NCI-H146 (cell line): Measurements from ENCODE around the gene NUBP1.
"Not testable (repeated sequence)": the region's sequence is repeated elsewhere in the genome, so short reads cannot be mapped to it uniquely, and the experiment has no call there.

Experiments
- DNase-seq: peaks from one replicate; lab custom pipeline; 2025; lab: John Stamatoyannopoulos, UW

NUBP1 gene

GRCh38 chr16:10751291-10751697 is 7.7 kb downstream of the NUBP1 start:
- no peak for DNase-seq

- no peak for DNase-seq
Measured at GRCh38 chr16:10752843-10753523, 9.3 kb downstream of the NUBP1 start.

GRCh38 chr16:10753670-10754069 is 10.0 kb downstream of the NUBP1 start:
- no peak for DNase-seq

- no peak for DNase-seq
Measured at GRCh38 chr16:10754941-10755340, 11.3 kb downstream of the NUBP1 start.

GRCh38 chr16:10756574-10756973 is 12.9 kb downstream of the NUBP1 start:
- DNase-seq, result no peak

GRCh38 chr16:10760858-10761257 is 17.2 kb downstream of the NUBP1 start:
- DNase-seq, result no peak

GRCh38 chr16:10761373-10761772 is 17.7 kb downstream of the NUBP1 start:
- DNase-seq, result no peak

GRCh38 chr16:10762336-10763016 is 18.8 kb downstream of the NUBP1 start:
- DNase-seq, result no peak

- DNase-seq, result no peak
Measured at GRCh38 chr16:10763456-10763855, 19.8 kb downstream of the NUBP1 start.

- DNase-seq, result no peak
Measured at GRCh38 chr16:10765772-10766171, 22.1 kb downstream of the NUBP1 start.

GRCh38 chr16:10767127-10767526 is 23.5 kb downstream of the NUBP1 start:
- no peak for DNase-seq

- DNase-seq, result no peak
Measured at GRCh38 chr16:10769381-10769780, 25.7 kb downstream of the NUBP1 start.

- DNase-seq, result no peak
Measured at GRCh38 chr16:10770907-10771306, 27.3 kb downstream of the NUBP1 start.

GRCh38 chr16:10776280-10776679 is 32.6 kb downstream of the NUBP1 start:
- no peak for DNase-seq

GRCh38 chr16:10776923-10777322 is 33.3 kb downstream of the NUBP1 start:
- not testable (repeated sequence) for DNase-seq

GRCh38 chr16:10777356-10777755 is 33.7 kb downstream of the NUBP1 start:
- DNase-seq, result no peak

GRCh38 chr16:10779908-10780307 is 36.3 kb downstream of the NUBP1 start:
- DNase-seq, result not testable (repeated sequence)

GRCh38 chr16:10780628-10781027 is 37.0 kb downstream of the NUBP1 start:
- DNase-seq, result no peak

GRCh38 chr16:10782628-10783027 is 39.0 kb downstream of the NUBP1 start:
- DNase-seq, result no peak

- peak; percentile 64 for DNase-seq
Measured at GRCh38 chr16:10787304-10787703, 43.7 kb downstream of the NUBP1 start.

- not testable (repeated sequence) for DNase-seq
Measured at GRCh38 chr16:10788630-10789029, 45.0 kb downstream of the NUBP1 start.

GRCh38 chr16:10791048-10791447 is 47.4 kb downstream of the NUBP1 start:
- DNase-seq, result no peak

- DNase-seq, result no peak
Measured at GRCh38 chr16:10799736-10800135, 56.1 kb downstream of the NUBP1 start.

GRCh38 chr16:10805334-10805733 is 61.7 kb downstream of the NUBP1 start:
- no peak for DNase-seq
